WTC11 (cell line): ENCODE data around the gene GABBR2. TPM values are rescaled to one million over a fixed set of nuclear protein-coding genes. Genes with fewer than 3 reads are reported as not detected.

Experiments used
- ATAC-seq: fragments of 200-7000 bp; cut with Tn5 transposase; 2 replicates; pipeline ENCODE4 v1.10.0; 2021; ENCODE audit warnings: mild to moderate bottlenecking, moderate library complexity
- CTCF ChIA-PET: fragments of 300-600 bp; sonication (Branson Sonifier 250); formaldehyde crosslinking; loops from one replicate; lab custom pipeline; 2021; ENCODE audit warnings: antibody characterized with exemption; lab: Charles Lee
- POLR2A ChIA-PET: fragments of 350-600 bp; sonication (Branson Sonifier 250); formaldehyde crosslinking; loops from one replicate; lab custom pipeline; 2021; ENCODE audit warnings: antibody characterized with exemption; lab: Charles Lee
- DNase-seq: peaks from one replicate; pipeline ENCODE4 v3.0.0; 2021; ENCODE audit warnings: low spot score
- H3K27ac Mint-ChIP-seq: 2 replicates; pipeline ENCODE4 v1.8.0; 2021; ENCODE audit warnings: mixed read lengths
- H3K27me3 Mint-ChIP-seq: 2 replicates; pipeline ENCODE4 v1.8.0; 2021; ENCODE audit warnings: low read depth, mild to moderate bottlenecking, moderate library complexity, mixed read lengths
- H3K36me3 Mint-ChIP-seq: 2 replicates; pipeline ENCODE4 v1.8.0; 2021; ENCODE audit warnings: mixed read lengths
- H3K4me1 Mint-ChIP-seq: 2 replicates; pipeline ENCODE4 v1.8.0; 2022; ENCODE audit warnings: mixed read lengths
- H3K4me3 Mint-ChIP-seq: 2 replicates; pipeline ENCODE4 v1.8.0; 2021; ENCODE audit warnings: mild to moderate bottlenecking, moderate library complexity, mixed read lengths
- H3K9me3 Mint-ChIP-seq: 2 replicates; pipeline ENCODE4 v1.8.0; 2021; ENCODE audit warnings: mixed read lengths
- ARID4B ChIP-seq: sonication (generic); formaldehyde crosslinking; IDR thresholded peaks from 2 replicates; pipeline ENCODE4 v1.8.0; 2023; ENCODE audit warnings: missing genetic modification reagents, mild to moderate bottlenecking, borderline replicate concordance
- ATF3 ChIP-seq: sonication (generic); formaldehyde crosslinking; conservative IDR thresholded peaks from 2 replicates; pipeline ENCODE4 v1.8.1; 2022; ENCODE audit warnings: mild to moderate bottlenecking, missing genetic modification reagents
- E2F4 ChIP-seq: sonication (generic); formaldehyde crosslinking; IDR thresholded peaks from 2 replicates; pipeline ENCODE4 v1.8.1; 2022; ENCODE audit warnings: low read depth, mild to moderate bottlenecking, moderate library complexity, missing genetic modification reagents, borderline replicate concordance
- ELF4 ChIP-seq: sonication (generic); formaldehyde crosslinking; IDR thresholded peaks from 2 replicates; pipeline ENCODE4 v1.8.1; 2022; ENCODE audit warnings: low read depth, mild to moderate bottlenecking, moderate library complexity, missing genetic modification reagents
- HMGXB4 ChIP-seq: sonication (generic); formaldehyde crosslinking; IDR thresholded peaks from 2 replicates; pipeline ENCODE4 v1.8.1; 2023; ENCODE audit warnings: mild to moderate bottlenecking, moderate library complexity, missing genetic modification reagents
- MXD4 ChIP-seq: fragments of 250-450 bp; sonication (Bioruptor Pico); IDR thresholded peaks from 2 replicates; pipeline ENCODE4 v1.8.0; 2021; ENCODE audit warnings: mild to moderate bottlenecking, moderate library complexity, borderline replicate concordance
- NFE2L1 ChIP-seq: sonication (generic); formaldehyde crosslinking; IDR thresholded peaks from 2 replicates; pipeline ENCODE4 v1.8.1; 2023; ENCODE audit warnings: missing genetic modification reagents
- OVOL2 ChIP-seq: fragments of 250-450 bp; sonication (Bioruptor Pico); IDR thresholded peaks from 2 replicates; pipeline ENCODE4 v1.9.0; 2021; ENCODE audit warnings: mild to moderate bottlenecking, borderline replicate concordance
- PRRX2 ChIP-seq: fragments of 250-450 bp; sonication (Bioruptor Pico); IDR thresholded peaks from 2 replicates; pipeline ENCODE4 v1.8.0; 2021; ENCODE audit warnings: mild to moderate bottlenecking
- RORB ChIP-seq: fragments of 250-450 bp; sonication (Bioruptor Pico); IDR thresholded peaks from 2 replicates; pipeline ENCODE4 v1.9.0; 2021; ENCODE audit warnings: mild to moderate bottlenecking
- SMAD4 ChIP-seq: sonication (generic); formaldehyde crosslinking; IDR thresholded peaks from 2 replicates; pipeline ENCODE4 v1.8.0; 2022; ENCODE audit warnings: mild to moderate bottlenecking, missing genetic modification reagents
- SOX15 ChIP-seq: fragments of 250-450 bp; sonication (Bioruptor Pico); IDR thresholded peaks from 2 replicates; pipeline ENCODE4 v1.9.0; 2021; ENCODE audit warnings: mild to moderate bottlenecking
- SP1 ChIP-seq: sonication (generic); formaldehyde crosslinking; conservative IDR thresholded peaks from 2 replicates; pipeline ENCODE4 v1.8.1; 2022; ENCODE audit warnings: missing genetic modification reagents
- STAT6 ChIP-seq: sonication (generic); formaldehyde crosslinking; conservative IDR thresholded peaks from 2 replicates; pipeline ENCODE4 v1.8.1; 2023; ENCODE audit warnings: mild to moderate bottlenecking, low read depth, missing genetic modification reagents, moderate library complexity
- TEAD1 ChIP-seq: sonication (generic); formaldehyde crosslinking; IDR thresholded peaks from 2 replicates; pipeline ENCODE4 v1.8.0; 2022; ENCODE audit warnings: mild to moderate bottlenecking, missing genetic modification reagents
- ZBTB21 ChIP-seq: sonication (generic); formaldehyde crosslinking; IDR thresholded peaks from 2 replicates; pipeline ENCODE4 v1.8.1; 2023; ENCODE audit warnings: mild to moderate bottlenecking, missing genetic modification reagents, borderline replicate concordance
- ZMAT4 ChIP-seq: fragments of 250-450 bp; sonication (Bioruptor Pico); IDR thresholded peaks from 2 replicates; pipeline ENCODE4 v1.9.0; 2021; ENCODE audit warnings: mild to moderate bottlenecking
- ZNF281 ChIP-seq: sonication (generic); formaldehyde crosslinking; IDR thresholded peaks from 2 replicates; pipeline ENCODE4 v1.8.0; 2023; ENCODE audit warnings: mild to moderate bottlenecking, missing genetic modification reagents
- ZNF317 ChIP-seq: sonication (generic); formaldehyde crosslinking; IDR thresholded peaks from 2 replicates; pipeline ENCODE4 v1.8.1; 2023; ENCODE audit warnings: low read depth, mild to moderate bottlenecking, moderate library complexity, missing genetic modification reagents, borderline replicate concordance
- ZNF671 ChIP-seq: fragments of 250-450 bp; sonication (Bioruptor Pico); IDR thresholded peaks from 2 replicates; pipeline ENCODE4 v1.8.0; 2021; ENCODE audit warnings: mild to moderate bottlenecking
- ZSCAN18 ChIP-seq: fragments of 250-450 bp; sonication (Bioruptor Pico); IDR thresholded peaks from 2 replicates; pipeline ENCODE4 v2.1.2; 2022; ENCODE audit warnings: mild to moderate bottlenecking, moderate library complexity
- total RNA-seq: library from RNA; stranded (reverse); gene quantifications from 3 replicates; pipeline ENCODE4 v1.2.3, GENCODE V29; 2021

Gene GABBR2
- total RNA-seq, 1 experiment from 2014 or later, result 0.92 TPM

GRCh38 chr9:98449871-98450270 lies 258.9 kb downstream of the GABBR2 start (continued):
- TF ChIP-seq SMAD4 (CRISPR knock-in tag) (no peak), ELF4 (no peak), ZNF281 (CRISPR knock-in tag) (no peak), SP1 (CRISPR knock-in tag) (no peak), ZNF317 (no peak), MXD4 (no peak), HMGXB4 (no peak), ARID4B (CRISPR knock-in tag) (no peak), SOX15 (no peak), ZBTB21 (no peak), TEAD1 (CRISPR knock-in tag) (no peak)

- H3K4me1 Mint-ChIP-seq, result peaks cover 10% of the 10 kb centered on the region
- ATAC-seq (no peak; the same call in 1 of the 2 replicates), DNase-seq (no peak)
- CTCF ChIA-PET, result interaction anchor here (0.5 to 1.0 kb wide), 2 partner anchors 91 to 171 kb away, joined by 3 read pairs; no protein-coding TSS in a partner anchor
- no peak overlapping the region for H3K27ac Mint-ChIP-seq
- H3K4me3 Mint-ChIP-seq, result no peak overlapping the region
- no peaks in the 10 kb centered on the region for H3K27me3 Mint-ChIP-seq
- POLR2A ChIA-PET, result no interaction called here
- no peaks in the 10 kb centered on the region; the same call in 1 of the 2 replicates for H3K36me3 Mint-ChIP-seq
- H3K9me3 Mint-ChIP-seq, result peaks cover 9% of the 10 kb centered on the region
- TF ChIP-seq E2F4 (CRISPR knock-in tag), result no peak
- TF ChIP-seq OVOL2, result no peak
- no peak for TF ChIP-seq ZBTB21
- no peak for TF ChIP-seq STAT6
- no peak for TF ChIP-seq ZNF671 (CRISPR knock-in tag)
- TF ChIP-seq RORB, result no peak
- no peak for TF ChIP-seq NFE2L1
- TF ChIP-seq PRRX2 (CRISPR knock-in tag), result no peak
- no peak for TF ChIP-seq ZMAT4 (CRISPR knock-in tag)
- TF ChIP-seq ZSCAN18 (CRISPR knock-in tag), result no peak
- no peak for TF ChIP-seq ATF3 (CRISPR knock-in tag)
Observed at GRCh38 chr9:98445576-98445975, 263.2 kb downstream of the GABBR2 start.
